Spleen (tissue), 7 donors: ENCODE measurements around the gene TNFSF12.

Experiments used
- POLR2A ChIP-seq, 3 donors: fragments of 450-650 bp; IDR thresholded peaks; one replicate each; pipeline ENCODE4 v1.5.1; 2017; ENCODE audit warnings: antibody characterized with exemption in 3 of 3, mild to moderate bottlenecking in 1 of 3
- POLR2AphosphoS5 ChIP-seq, 3 donors: sonication (generic); formaldehyde crosslinking; IDR thresholded peaks; one replicate each; pipeline ENCODE4 v1.5.1; 2017; ENCODE audit warnings: antibody characterized with exemption in 3 of 3
- TF ChIP-seq, protein P1 (sequence below), 11 experiments: fragments of 200-600 bp in 7 of 11; fragments of 450-650 bp in 4 of 11; sonication (generic) in 4 of 11; IDR thresholded peaks in 8 of 11; conservative IDR thresholded peaks in 3 of 11; 1 replicate in 7 of 11; 2 replicates in 4 of 11; pipeline versions ENCODE4 v1.4.0 to v1.8.0; 2016 to 2021; ENCODE audit warnings: antibody characterized with exemption in 11 of 11, inconsistent platforms in 4 of 11, mild to moderate bottlenecking in 1 of 11
- donor health status: DM: no; HTN: no; CAD: no; lungs with moderate emphysema.
- donor health status: DM: no; HTN: no; CAD: no.
- donor health status: DM: no; HTN: no; CAD: no.

DNA sequence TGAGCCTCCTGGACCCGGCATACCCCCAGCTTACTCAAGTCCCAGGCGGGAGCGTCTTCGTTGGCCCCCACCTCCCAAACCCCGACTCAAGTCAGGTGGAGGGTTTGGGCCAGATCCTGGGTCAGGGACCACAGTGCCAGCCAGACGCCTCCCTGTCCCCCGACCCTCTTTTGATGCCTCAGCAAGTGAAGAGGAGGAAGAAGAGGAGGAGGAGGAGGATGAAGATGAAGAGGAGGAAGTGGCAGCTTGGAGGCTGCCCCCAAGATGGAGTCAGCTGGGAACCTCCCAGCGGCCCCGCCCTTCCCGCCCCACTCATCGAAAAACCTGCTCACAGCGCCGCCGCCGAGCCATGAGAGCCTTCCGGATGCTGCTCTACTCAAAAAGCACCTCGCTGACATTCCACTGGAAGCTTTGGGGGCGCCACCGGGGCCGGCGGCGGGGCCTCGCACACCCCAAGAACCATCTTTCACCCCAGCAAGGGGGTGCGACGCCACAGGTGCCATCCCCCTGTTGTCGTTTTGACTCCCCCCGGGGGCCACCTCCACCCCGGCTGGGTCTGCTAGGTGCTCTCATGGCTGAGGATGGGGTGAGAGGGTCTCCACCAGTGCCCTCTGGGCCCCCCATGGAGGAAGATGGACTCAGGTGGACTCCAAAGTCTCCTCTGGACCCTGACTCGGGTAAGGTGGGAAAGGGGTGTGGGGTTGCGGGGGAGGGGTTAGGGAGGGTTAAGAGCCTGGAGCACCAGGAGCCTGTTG lies 14.4 kb downstream of the TNFSF12 start:
- TF ChIP-seq POLR2A (IDR thresholded peaks at IDR 0.05), result no peak
- TF ChIP-seq, protein P1, sequence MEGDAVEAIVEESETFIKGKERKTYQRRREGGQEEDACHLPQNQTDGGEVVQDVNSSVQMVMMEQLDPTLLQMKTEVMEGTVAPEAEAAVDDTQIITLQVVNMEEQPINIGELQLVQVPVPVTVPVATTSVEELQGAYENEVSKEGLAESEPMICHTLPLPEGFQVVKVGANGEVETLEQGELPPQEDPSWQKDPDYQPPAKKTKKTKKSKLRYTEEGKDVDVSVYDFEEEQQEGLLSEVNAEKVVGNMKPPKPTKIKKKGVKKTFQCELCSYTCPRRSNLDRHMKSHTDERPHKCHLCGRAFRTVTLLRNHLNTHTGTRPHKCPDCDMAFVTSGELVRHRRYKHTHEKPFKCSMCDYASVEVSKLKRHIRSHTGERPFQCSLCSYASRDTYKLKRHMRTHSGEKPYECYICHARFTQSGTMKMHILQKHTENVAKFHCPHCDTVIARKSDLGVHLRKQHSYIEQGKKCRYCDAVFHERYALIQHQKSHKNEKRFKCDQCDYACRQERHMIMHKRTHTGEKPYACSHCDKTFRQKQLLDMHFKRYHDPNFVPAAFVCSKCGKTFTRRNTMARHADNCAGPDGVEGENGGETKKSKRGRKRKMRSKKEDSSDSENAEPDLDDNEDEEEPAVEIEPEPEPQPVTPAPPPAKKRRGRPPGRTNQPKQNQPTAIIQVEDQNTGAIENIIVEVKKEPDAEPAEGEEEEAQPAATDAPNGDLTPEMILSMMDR (IDR thresholded peaks at IDR 0.05 in 8 of 11, conservative IDR thresholded peaks at IDR 0.05 in 3 of 11), result no peak
- TF ChIP-seq POLR2AphosphoS5 (IDR thresholded peaks at IDR 0.05), result no peak
